Endothelial cell of umbilical vein (primary cell): ENCODE results near the gene HTR2B. TPM values are rescaled to one million over a fixed set of nuclear protein-coding genes. Genes with fewer than 3 reads are reported as not detected.

Experiments
- BruUV-seq: library from RNA; stranded (reverse); fragments of 400-500 nt; replicated peaks from 2 replicates; lab custom pipeline; 2021; lab: Mats Ljungman, UMichigan
- CTCF ChIA-PET: fragments of 300-600, 350-600 bp; sonication (Branson Sonifier 250); formaldehyde crosslinking; loops from one replicate; lab custom pipeline; 2021; ENCODE audit warnings: antibody characterized with exemption, inconsistent platforms; lab: Charles Lee
- POLR2A ChIA-PET: fragments of 300-600, 350-600 bp; sonication (Branson Sonifier 250); formaldehyde crosslinking; loops from one replicate; lab custom pipeline; 2021; ENCODE audit warnings: antibody characterized with exemption, inconsistent platforms; lab: Charles Lee
- DNase-seq: peaks from one replicate; pipeline ENCODE4 v3.0.0-alpha.2; 2011; ENCODE audit warnings: low read depth, low spot score
- FAIRE-seq: peaks from 2 replicates; lab custom pipeline; 2011; peaks lifted over from hg19 to GRCh38; lab: Jason Lieb, UNC
- H2AFZ ChIP-seq: 2 replicates; pipeline ENCODE4 v1.6.0; 2012; ENCODE audit warnings: low read depth, low read length, control low read depth, inconsistent platforms
- H3K27ac ChIP-seq: 2 replicates; pipeline ENCODE4 v1.5.1; 2011; ENCODE audit warnings: low read depth, mild to moderate bottlenecking, control low read depth, low read length, moderate library complexity; ENCODE audit not compliant: insufficient read depth
- H3K27me3 ChIP-seq, 2 experiments: 2 replicates each; pipeline versions ENCODE4 v1.6.0 to v1.6.1; 2011; ENCODE audit warnings: low read length in 2 of 2, mixed read lengths in 1 of 2; ENCODE audit not compliant: control insufficient read depth in 2 of 2, insufficient read depth in 2 of 2
- H3K36me3 ChIP-seq, 2 experiments: 2 replicates in 1 of 2; 3 replicates in 1 of 2; pipeline ENCODE4 v1.5.1; 2011; ENCODE audit warnings: low read length in 2 of 2, mild to moderate bottlenecking in 1 of 2, moderate library complexity in 1 of 2; ENCODE audit not compliant: control insufficient read depth in 2 of 2, insufficient read depth in 2 of 2; ENCODE audit errors: extremely low read depth in 1 of 2
- H3K4me1 ChIP-seq: 3 replicates; pipeline ENCODE4 v1.5.1; 2011; ENCODE audit warnings: mild to moderate bottlenecking, low read length; ENCODE audit not compliant: control insufficient read depth, insufficient read depth; ENCODE audit errors: extremely low read depth
- H3K4me2 ChIP-seq: 2 replicates; pipeline ENCODE4 v1.6.1; 2011; ENCODE audit warnings: low read length, control low read depth, mixed read lengths; ENCODE audit not compliant: insufficient read depth
- H3K4me3 ChIP-seq, 3 experiments: fragments of 200-600 bp in 1 of 3; sonication (generic), shearing (Covaris generic) in 1 of 3; replicated peaks in 1 of 3; 2 replicates each; pipeline ENCODE4 v1.5.1; 2011 to 2016; ENCODE audit warnings: control low read depth in 3 of 3, low read length in 3 of 3, mild to moderate bottlenecking in 2 of 3, inconsistent platforms in 1 of 3, low read depth in 1 of 3, moderate library complexity in 1 of 3; ENCODE audit not compliant: insufficient read depth in 1 of 3
- H3K79me2 ChIP-seq: 2 replicates; pipeline ENCODE4 v1.6.0; 2012; ENCODE audit warnings: low read length, inconsistent platforms; ENCODE audit not compliant: control insufficient read depth, insufficient read depth
- H3K9ac ChIP-seq: replicated peaks from 2 replicates; pipeline ENCODE3; 2011; ENCODE audit warnings: low read length, control low read depth; ENCODE audit not compliant: insufficient read depth; ENCODE audit errors: extremely low read depth
- H3K9me1 ChIP-seq: replicated peaks from 3 replicates; pipeline ENCODE4 v1.6.0; 2011; ENCODE audit warnings: mild to moderate bottlenecking, low read length; ENCODE audit not compliant: control insufficient read depth, insufficient read depth; ENCODE audit errors: extremely low read depth
- H3K9me3 ChIP-seq: replicated peaks from 2 replicates; pipeline ENCODE4 v1.5.1; 2012; ENCODE audit warnings: low read length, inconsistent platforms; ENCODE audit not compliant: control insufficient read depth, insufficient read depth
- H4K20me1 ChIP-seq: replicated peaks from 2 replicates; pipeline ENCODE3; 2011; ENCODE audit warnings: mild to moderate bottlenecking, low read length; ENCODE audit not compliant: control insufficient read depth, insufficient read depth; ENCODE audit errors: extremely low read depth
- CTCF ChIP-seq, 2 donors: IDR thresholded peaks; 1 replicate in 1 of 2; 2 replicates in 1 of 2; pipeline ENCODE4 v1.5.1; 2011; ENCODE audit warnings: low read length in 2 of 2, mild to moderate bottlenecking in 2 of 2, moderate library complexity in 2 of 2, control low read depth in 1 of 2, inconsistent platforms in 1 of 2, low read depth in 1 of 2; ENCODE audit not compliant: insufficient read depth in 1 of 2; ENCODE audit errors: extremely low read depth in 1 of 2
- EZH2 ChIP-seq: IDR thresholded peaks from 2 replicates; pipeline ENCODE4 v1.6.1; 2012; ENCODE audit warnings: borderline replicate concordance, low read depth, mild to moderate bottlenecking, moderate library complexity, low read length, inconsistent platforms; ENCODE audit not compliant: severe bottlenecking
- FOS ChIP-seq: IDR thresholded peaks from 2 replicates; pipeline ENCODE4 v1.6.1; 2011; ENCODE audit warnings: mild to moderate bottlenecking, low read length, moderate library complexity, borderline replicate concordance; ENCODE audit not compliant: insufficient read depth
- GATA2 ChIP-seq: IDR thresholded peaks from 2 replicates; pipeline ENCODE4 v1.7.0; 2011; ENCODE audit warnings: low read depth, mild to moderate bottlenecking, moderate library complexity, mixed read lengths, low read length; ENCODE audit not compliant: insufficient read length, insufficient read depth
- JUN ChIP-seq: IDR thresholded peaks from 2 replicates; pipeline ENCODE4 v1.6.1; 2011; ENCODE audit warnings: borderline replicate concordance, low read depth; ENCODE audit not compliant: insufficient read length, insufficient read depth
- MAX ChIP-seq: IDR thresholded peaks from 2 replicates; pipeline ENCODE4 v1.6.1; 2011; ENCODE audit not compliant: insufficient read depth, insufficient read length
- MYC ChIP-seq: IDR thresholded peaks from one replicate; pipeline ENCODE4 v1.6.1; 2011; ENCODE audit warnings: mild to moderate bottlenecking, low read depth, low read length
- POLR2A ChIP-seq: IDR thresholded peaks from 2 replicates; pipeline ENCODE4 v1.6.1; 2012; ENCODE audit warnings: low read depth, mild to moderate bottlenecking, control low read depth, low read length
- POLR2AphosphoS5 ChIP-seq: IDR thresholded peaks from 2 replicates; pipeline ENCODE4 v1.6.1; 2012; ENCODE audit warnings: low read depth, mild to moderate bottlenecking, control low read depth, low read length, moderate library complexity; ENCODE audit not compliant: insufficient read depth
- dilution Hi-C: fragments of 300-500 bp; cut with MboI; formaldehyde crosslinking; loops from one replicate; pipeline ENCODE4 v1.15.0; 2019; ENCODE audit warnings: low sequenced_read_pairs; ENCODE audit not compliant: extremely low pct_ligation_motif_present
- intact Hi-C: fragments of 100-400 bp; cut with micrococcal nuclease; formaldehyde crosslinking; loops from one replicate; pipeline ENCODE4 v1.10.0; 2022
- polyA plus RNA-seq, 4 experiments: library from polyadenylated mRNA; depleted of rRNA in 3 of 4; stranded (reverse) in 3 of 4; unstranded in 1 of 4; fragments of >200 nt; gene quantifications; 2 replicates each; pipeline versions ENCODE4 v1.2.1 to v1.2.3, GENCODE V29; 2011 to 2012; ENCODE audit warnings: missing spikeins in 1 of 4
- total RNA-seq: library from RNA; stranded (reverse); gene quantifications from 2 replicates; pipeline ENCODE4 v1.2.3, GENCODE V29; 2021

HTR2B gene
- total and polyA plus RNA-seq, 2 donors (not counting 3 experiments of a cell fraction or from before 2014, with no cell fraction given): 0.88 to 0.93 TPM

- Histone ChIP-seq H2AFZ (no peak overlapping the region), H3K27ac (no peak overlapping the region), H3K9ac (no peak overlapping the region), H3K27me3 (no peaks in the 10 kb centered on the region), H3K9me1 (no peaks in the 10 kb centered on the region), H3K4me3 (no peak overlapping the region), H3K79me2 (peaks cover 6% of the 10 kb centered on the region), H4K20me1 (no peaks in the 10 kb centered on the region), H3K9me3 (no peaks in the 10 kb centered on the region), H3K36me3 (peaks cover 9 to 13% of the 10 kb centered on the region in 2 experiments), H3K4me1 (peaks cover 16% of the 10 kb centered on the region), H3K4me2 (no peak overlapping the region)
- dilution Hi-C loops: no loop called here
- FAIRE-seq: no peak
- TF ChIP-seq POLR2AphosphoS5 (no peak), MAX (no peak), EZH2 (no peak), MYC (no peak), JUN (no peak), FOS (no peak), CTCF (IDR thresholded peaks at IDR 0.05; ENCODE audit: extremely low read depth in 1 of 2, insufficient read depth in 1 of 2, low read depth in 1 of 2, low read length in 2 of 2) (no peak), POLR2A (no peak), GATA2 (no peak)
- ChIA-PET POLR2A (no interaction called here), CTCF (interaction anchor here (2.4 to 5.6 kb wide), 2 partner anchors 10 to 79 kb away, joined by 11 to 116 read pairs; no protein-coding TSS in a partner anchor)
- no peak for DNase-seq
- BruUV-seq: no TSS peak
- intact Hi-C loops: no loop called here
Observed at GRCh38 chr2:231113489-231113888, 11.4 kb downstream of the HTR2B start.
